ENCODE data around the gene MAGI2. TPM values are rescaled to one million over a fixed set of nuclear protein-coding genes. Genes with fewer than 3 reads are reported as not detected.
A peak's percentile ranks its signal among the peaks of the same experiment; 100 is the strongest.

MAGI2 gene
- total RNA-seq, 3 donors from 2014 or later: 9.8 to 22.7 (median 20.2) TPM

GRCh38 chr7:78134774-78135173, 1318.7 kb downstream of the MAGI2 start:
- no peaks in the 10 kb centered on the region for H3K36me3 ChIP-seq
- H3K9me3 ChIP-seq: no peaks in the 10 kb centered on the region
- no peaks in the 10 kb centered on the region for H3K27me3 ChIP-seq
- no peaks in the 10 kb centered on the region for H3K4me1 ChIP-seq
- TF ChIP-seq, protein P1, sequence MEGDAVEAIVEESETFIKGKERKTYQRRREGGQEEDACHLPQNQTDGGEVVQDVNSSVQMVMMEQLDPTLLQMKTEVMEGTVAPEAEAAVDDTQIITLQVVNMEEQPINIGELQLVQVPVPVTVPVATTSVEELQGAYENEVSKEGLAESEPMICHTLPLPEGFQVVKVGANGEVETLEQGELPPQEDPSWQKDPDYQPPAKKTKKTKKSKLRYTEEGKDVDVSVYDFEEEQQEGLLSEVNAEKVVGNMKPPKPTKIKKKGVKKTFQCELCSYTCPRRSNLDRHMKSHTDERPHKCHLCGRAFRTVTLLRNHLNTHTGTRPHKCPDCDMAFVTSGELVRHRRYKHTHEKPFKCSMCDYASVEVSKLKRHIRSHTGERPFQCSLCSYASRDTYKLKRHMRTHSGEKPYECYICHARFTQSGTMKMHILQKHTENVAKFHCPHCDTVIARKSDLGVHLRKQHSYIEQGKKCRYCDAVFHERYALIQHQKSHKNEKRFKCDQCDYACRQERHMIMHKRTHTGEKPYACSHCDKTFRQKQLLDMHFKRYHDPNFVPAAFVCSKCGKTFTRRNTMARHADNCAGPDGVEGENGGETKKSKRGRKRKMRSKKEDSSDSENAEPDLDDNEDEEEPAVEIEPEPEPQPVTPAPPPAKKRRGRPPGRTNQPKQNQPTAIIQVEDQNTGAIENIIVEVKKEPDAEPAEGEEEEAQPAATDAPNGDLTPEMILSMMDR (IDR thresholded peaks at IDR 0.05): no peak
- no peak for TF ChIP-seq POLR2A (IDR thresholded peaks at IDR 0.05)
- TF ChIP-seq POLR2AphosphoS5 (IDR thresholded peaks at IDR 0.05): no peak
- intact Hi-C loops (cut with DNase I; ENCODE audit: low total_unique reads): no loop called here
- no peak overlapping the region for H3K27ac ChIP-seq
- H3K4me3 ChIP-seq: no peak overlapping the region
- no peak for DNase-seq (ENCODE audit: low spot score in 2 of 2)

DNA sequence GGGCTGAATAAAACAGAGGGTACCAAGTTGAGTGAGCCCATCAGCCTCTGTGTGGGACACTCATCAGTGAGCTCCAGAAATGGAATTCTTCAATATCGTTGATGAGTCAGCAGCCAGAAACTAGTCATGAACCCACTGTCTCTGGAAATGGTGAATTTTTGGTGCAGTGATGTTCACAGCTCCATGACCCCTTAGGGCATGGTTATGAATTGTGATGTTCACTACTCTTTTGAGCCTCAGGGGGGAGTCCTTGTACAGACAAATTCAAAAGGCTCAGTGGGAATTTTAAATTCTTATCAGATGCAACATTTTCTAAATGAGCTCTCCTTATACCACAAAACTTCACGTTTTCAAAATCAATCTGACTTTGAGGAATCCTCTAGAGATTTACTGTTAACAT, 1319.2 kb downstream of the MAGI2 start:
- H3K9me3 ChIP-seq: no peaks in the 10 kb centered on the region
- no peak overlapping the region for H3K4me3 ChIP-seq
- no peaks in the 10 kb centered on the region for H3K27me3 ChIP-seq
- intact Hi-C loops (cut with DNase I; ENCODE audit: low total_unique reads): no loop called here
- H3K36me3 ChIP-seq: no peaks in the 10 kb centered on the region
- H3K27ac ChIP-seq: no peak overlapping the region
- TF ChIP-seq POLR2A (IDR thresholded peaks at IDR 0.05): no peak
- TF ChIP-seq, protein P1 (IDR thresholded peaks at IDR 0.05): peak in 1 of 3 donors; percentile 38
- no peaks in the 10 kb centered on the region for H3K4me1 ChIP-seq
- no peak for DNase-seq (ENCODE audit: low spot score in 2 of 2)

DNA sequence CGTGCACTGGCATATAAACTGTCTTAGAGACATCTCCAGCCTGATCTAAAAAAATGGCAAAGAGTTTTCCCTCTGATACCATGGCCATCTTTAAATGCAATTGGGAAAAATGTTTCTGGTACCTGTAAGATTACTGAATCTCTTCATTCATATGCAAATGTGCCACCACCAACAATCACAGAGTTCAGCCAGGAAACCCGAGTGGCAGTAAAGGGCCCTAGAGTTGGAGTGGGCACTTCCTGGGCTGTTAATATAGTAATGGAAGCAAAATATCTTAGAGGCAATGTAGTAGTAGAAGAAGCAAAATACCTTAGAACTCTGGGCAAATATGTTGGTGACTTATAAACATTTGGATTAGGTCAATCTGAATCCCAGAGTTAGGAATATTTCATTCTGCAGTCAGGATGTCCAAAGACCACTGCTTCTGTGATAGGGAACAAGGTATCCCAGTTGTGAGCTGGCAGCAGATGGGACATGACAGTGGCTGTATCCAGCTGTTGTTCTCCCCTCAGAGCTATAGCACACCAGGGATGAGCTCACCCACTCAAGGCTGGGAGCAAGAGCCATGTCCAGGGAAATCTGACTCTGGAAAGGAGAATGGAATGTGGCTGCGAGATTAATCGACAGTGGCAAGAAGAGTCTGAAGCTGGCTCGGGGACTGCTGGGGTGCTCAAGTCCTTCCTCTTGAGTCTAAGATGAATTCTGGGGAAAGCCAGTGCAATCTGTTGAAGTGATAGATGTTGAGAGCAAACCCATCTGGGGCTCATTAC, 1322.8 kb downstream of the MAGI2 start:
- Histone ChIP-seq H3K4me1 (no peaks in the 10 kb centered on the region), H3K27me3 (no peaks in the 10 kb centered on the region), H3K27ac (no peak overlapping the region), H3K36me3 (no peaks in the 10 kb centered on the region), H3K9me3 (no peaks in the 10 kb centered on the region), H3K4me3 (no peak overlapping the region)
- intact Hi-C loops (cut with DNase I; ENCODE audit: low total_unique reads): no loop called here
- DNase-seq (ENCODE audit: low spot score in 2 of 2): no peak
- no peak for TF ChIP-seq POLR2AphosphoS5 (IDR thresholded peaks at IDR 0.05)

DNA sequence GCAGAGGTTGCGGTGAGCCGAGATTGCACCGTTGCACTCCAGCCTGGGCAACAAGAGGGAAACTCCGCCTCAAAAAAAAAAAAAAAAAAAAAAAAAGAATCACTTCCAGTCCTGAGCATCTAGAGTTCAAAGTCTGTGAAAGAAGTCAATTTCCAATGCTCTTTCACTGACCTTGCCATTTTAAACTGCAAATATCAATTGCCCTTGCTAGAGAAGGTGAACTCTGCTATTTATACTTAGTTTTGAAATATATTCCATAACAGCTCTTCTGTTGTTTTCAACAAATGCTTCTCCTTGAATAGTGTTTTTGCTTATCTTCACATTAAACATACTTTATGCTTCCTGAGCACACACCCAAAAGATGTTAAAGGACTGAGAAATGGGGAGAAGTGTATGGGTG, 1323.6 kb downstream of the MAGI2 start:
- intact Hi-C loops (cut with DNase I; ENCODE audit: low total_unique reads): no loop called here
- no peaks in the 10 kb centered on the region for H3K4me1 ChIP-seq
- TF ChIP-seq POLR2A (IDR thresholded peaks at IDR 0.05) (no peak), POLR2AphosphoS5 (IDR thresholded peaks at IDR 0.05) (no peak)
- TF ChIP-seq, protein P1 (IDR thresholded peaks at IDR 0.05): no peak
- no peaks in the 10 kb centered on the region for H3K27me3 ChIP-seq
- no peaks in the 10 kb centered on the region for H3K36me3 ChIP-seq
- no peak for DNase-seq (ENCODE audit: low spot score in 2 of 2)
- no peaks in the 10 kb centered on the region for H3K9me3 ChIP-seq
- no peak overlapping the region for H3K27ac ChIP-seq
- H3K4me3 ChIP-seq: no peak overlapping the region

GRCh38 chr7:78127009-78127408, 1326.5 kb downstream of the MAGI2 start:
- Histone ChIP-seq H3K27ac (no peak overlapping the region), H3K36me3 (no peaks in the 10 kb centered on the region), H3K9me3 (no peaks in the 10 kb centered on the region), H3K4me3 (no peak overlapping the region), H3K27me3 (no peaks in the 10 kb centered on the region), H3K4me1 (no peaks in the 10 kb centered on the region)
- DNase-seq (ENCODE audit: low spot score in 2 of 2): no peak
- intact Hi-C loops (cut with DNase I; ENCODE audit: low total_unique reads): no loop called here
- no peak for TF ChIP-seq POLR2AphosphoS5 (IDR thresholded peaks at IDR 0.05)
- TF ChIP-seq, protein P1 (IDR thresholded peaks at IDR 0.05): no peak
- TF ChIP-seq POLR2A (IDR thresholded peaks at IDR 0.05): no peak

Data from breast epithelium (tissue), 4 donors.